SK-N-SH (cell line): ENCODE results near the gene SLAMF6. TPM values are rescaled to one million over a fixed set of nuclear protein-coding genes. Genes with fewer than 3 reads are reported as not detected.

Experiments used
- CTCF ChIA-PET: fragments of 300-600, 350-600 bp; formaldehyde crosslinking; extraction: SDS; loops from one replicate; lab custom pipeline; 2021; lab: Yijun Ruan, JAX
- POLR2A ChIA-PET: fragments of 350-600 bp; sonication (Branson Sonifier 250); formaldehyde crosslinking; extraction: SDS; loops from one replicate; lab custom pipeline; 2020; ENCODE audit warnings: antibody characterized with exemption, inconsistent platforms; lab: Yijun Ruan, JAX
- DNase-seq: peaks from one replicate; pipeline ENCODE4 v3.0.0; 2012
- H2AFZ ChIP-seq: fragments of 200-600 bp; sonication (generic); 2 replicates; pipeline ENCODE4 v1.8.1; 2016; ENCODE audit warnings: antibody characterized with exemption, mild to moderate bottlenecking, low read depth
- H3F3A ChIP-seq: fragments of 200-600 bp; sonication (generic); replicated peaks from 2 replicates; pipeline ENCODE3; 2016; ENCODE audit warnings: antibody characterized with exemption, mild to moderate bottlenecking; ENCODE audit not compliant: insufficient read depth
- H3K27ac ChIP-seq, 2 experiments: fragments of 200-500 bp in 1 of 2; fragments of 200-600 bp in 1 of 2; sonication (Bioruptor generic) in 1 of 2; sonication (generic), shearing (Covaris generic) in 1 of 2; 2 replicates each; pipeline versions ENCODE4 v1.5.1 to v1.6.1; 2014 to 2016; ENCODE audit warnings: low read depth in 2 of 2, inconsistent platforms in 1 of 2, low read length in 1 of 2, mild to moderate bottlenecking in 1 of 2, mixed read lengths in 1 of 2
- H3K27me3 ChIP-seq: fragments of 200-600 bp; sonication (generic), shearing (Covaris generic); 2 replicates; pipeline ENCODE4 v1.6.1; 2016; ENCODE audit warnings: mixed run types; ENCODE audit not compliant: insufficient read depth
- H3K36me3 ChIP-seq, 2 experiments: fragments of 200-500 bp in 1 of 2; fragments of 200-600 bp in 1 of 2; sonication (Bioruptor generic) in 1 of 2; sonication (generic) in 1 of 2; replicated peaks in 1 of 2; 2 replicates each; pipeline versions ENCODE3 to v1.5.1; 2014 to 2016; ENCODE audit warnings: low read length in 1 of 2, mild to moderate bottlenecking in 1 of 2; ENCODE audit not compliant: insufficient read depth in 2 of 2, control insufficient read depth in 1 of 2
- H3K4me1 ChIP-seq, 2 experiments: fragments of 200-500 bp in 1 of 2; fragments of 200-600 bp in 1 of 2; sonication (Bioruptor generic) in 1 of 2; sonication (generic), shearing (Covaris generic) in 1 of 2; 2 replicates each; pipeline versions ENCODE4 v1.5.1 to v1.6.1; 2014 to 2016; ENCODE audit warnings: low read depth in 1 of 2, low read length in 1 of 2, mixed run types in 1 of 2; ENCODE audit not compliant: insufficient read depth in 2 of 2, control insufficient read depth in 1 of 2
- H3K4me2 ChIP-seq: fragments of 200-600 bp; sonication (generic), shearing (Covaris generic); 2 replicates; pipeline ENCODE4 v1.6.1; 2017; ENCODE audit warnings: mixed run types
- H3K4me3 ChIP-seq, 2 experiments: fragments of 200-500 bp in 1 of 2; fragments of 200-600 bp in 1 of 2; sonication (Bioruptor generic) in 1 of 2; sonication (generic), shearing (Covaris generic) in 1 of 2; 2 replicates each; pipeline versions ENCODE4 v1.5.1 to v1.8.1; 2014 to 2016; ENCODE audit warnings: low read depth in 2 of 2, inconsistent platforms in 1 of 2, low read length in 1 of 2, mild to moderate bottlenecking in 1 of 2, mixed read lengths in 1 of 2, moderate library complexity in 1 of 2
- H3K79me2 ChIP-seq: fragments of 200-600 bp; sonication (generic); 2 replicates; pipeline ENCODE4 v1.8.1; 2017; ENCODE audit warnings: mild to moderate bottlenecking; ENCODE audit not compliant: insufficient read depth
- H3K9ac ChIP-seq: fragments of 200-600 bp; sonication (generic); 2 replicates; pipeline ENCODE4 v1.6.1; 2017; ENCODE audit warnings: mixed run types
- H3K9me2 ChIP-seq: fragments of 200-600 bp; sonication (generic); 2 replicates; pipeline ENCODE4 v1.6.1; 2017; ENCODE audit warnings: mixed run types
- H3K9me3 ChIP-seq: fragments of 200-600 bp; sonication (generic); 2 replicates; pipeline ENCODE4 v1.6.1; 2017; ENCODE audit warnings: mixed run types, mild to moderate bottlenecking, moderate library complexity
- H4K20me1 ChIP-seq: fragments of 200-600 bp; sonication (generic); 2 replicates; pipeline ENCODE4 v1.6.1; 2017; ENCODE audit warnings: mild to moderate bottlenecking, mixed run types; ENCODE audit not compliant: insufficient read depth
- CHD2 ChIP-seq: fragments of 150-350 bp; IDR thresholded peaks from 2 replicates; pipeline ENCODE4 v1.6.1; 2018; ENCODE audit warnings: low read length; ENCODE audit not compliant: partially characterized antibody
- EZH2phosphoT487 ChIP-seq: fragments of 200-600 bp; sonication (generic); IDR thresholded peaks from 2 replicates; pipeline ENCODE4 v1.6.1; 2017; ENCODE audit warnings: low read depth, mixed run types, mild to moderate bottlenecking, antibody characterized with exemption, moderate library complexity, borderline replicate concordance
- FOXJ3 ChIP-seq: sonication (generic); formaldehyde crosslinking; IDR thresholded peaks from 2 replicates; pipeline ENCODE4 v1.5.1; 2020; ENCODE audit warnings: mild to moderate bottlenecking, missing genetic modification reagents
- FOXM1 ChIP-seq: IDR thresholded peaks from 2 replicates; pipeline ENCODE4 v1.4.0; 2012; ENCODE audit warnings: low read depth, mild to moderate bottlenecking
- GATA2 ChIP-seq: sonication (generic); formaldehyde crosslinking; IDR thresholded peaks from 2 replicates; pipeline ENCODE4 v1.5.0; 2020; ENCODE audit warnings: mild to moderate bottlenecking, missing genetic modification reagents
- JUND ChIP-seq: IDR thresholded peaks from 2 replicates; pipeline ENCODE4 v1.4.0; 2012
- NFIC ChIP-seq: IDR thresholded peaks from 2 replicates; pipeline ENCODE4 v1.4.0; 2012; ENCODE audit warnings: borderline replicate concordance
- POLR2AphosphoS5 ChIP-seq: IDR thresholded peaks from 2 replicates; pipeline ENCODE4 v1.6.1; 2012; ENCODE audit warnings: low read depth, low read length
- RAD21 ChIP-seq: IDR thresholded peaks from 2 replicates; pipeline ENCODE4 v1.6.1; 2012; ENCODE audit warnings: mild to moderate bottlenecking, low read length
- RCOR1 ChIP-seq: fragments of 150-350 bp; IDR thresholded peaks from 2 replicates; pipeline ENCODE4 v1.6.1; 2017; ENCODE audit warnings: antibody characterized with exemption, low read length
- RFX5 ChIP-seq: IDR thresholded peaks from 2 replicates; pipeline ENCODE4 v1.6.1; 2012; ENCODE audit warnings: mild to moderate bottlenecking, improper control_type of control experiment, low read length
- RXRA ChIP-seq: IDR thresholded peaks from 2 replicates; pipeline ENCODE4 v1.4.0; 2012; ENCODE audit warnings: low read depth, mild to moderate bottlenecking, borderline replicate concordance
- SMC3 ChIP-seq: IDR thresholded peaks from 2 replicates; pipeline ENCODE4 v1.6.1; 2012; ENCODE audit warnings: low read depth, low read length, improper control_type of control experiment
- TCF12 ChIP-seq: IDR thresholded peaks from 2 replicates; pipeline ENCODE4 v1.4.0; 2012
- TEAD4 ChIP-seq: IDR thresholded peaks from 2 replicates; pipeline ENCODE4 v1.4.0; 2012; ENCODE audit warnings: mild to moderate bottlenecking, borderline replicate concordance; ENCODE audit not compliant: insufficient read depth
- WGBS: methylation state at CpG from one replicate; pipeline ENCODE4 v1.1.6; 2017; ENCODE audit warnings: low lambda C conversion rate; 5-methylcytosine and 5-hydroxymethylcytosine counted together
- polyA plus RNA-seq, 3 experiments: library from polyadenylated mRNA; depleted of rRNA; stranded (reverse); fragments of >200 nt; gene quantifications; 2 replicates each; pipeline ENCODE4 v1.2.3, GENCODE V29; 2012
- TF ChIP-seq, protein P1 (sequence below): IDR thresholded peaks from 2 replicates; pipeline ENCODE4 v1.4.0; 2012; ENCODE audit warnings: low read depth
- TF ChIP-seq, protein P2 (sequence below): fragments of 150-350 bp; IDR thresholded peaks from 2 replicates; pipeline ENCODE4 v1.6.1; 2016; ENCODE audit warnings: mild to moderate bottlenecking, low read depth, low read length
- TF ChIP-seq, protein P3 (sequence below): fragments of 150-350 bp; IDR thresholded peaks from 2 replicates; pipeline ENCODE4 v1.6.1; 2017; ENCODE audit warnings: antibody characterized with exemption, low read length, low read depth, borderline replicate concordance
- TF ChIP-seq, protein P4 (sequence below): IDR thresholded peaks from 2 replicates; pipeline ENCODE4 v1.6.1; 2012; ENCODE audit warnings: mild to moderate bottlenecking, low read depth, low read length, moderate library complexity

SLAMF6 gene
- polyA plus RNA-seq, 1 of the 3 experiments (the other 2 are of a cell fraction): not detected

DNA sequence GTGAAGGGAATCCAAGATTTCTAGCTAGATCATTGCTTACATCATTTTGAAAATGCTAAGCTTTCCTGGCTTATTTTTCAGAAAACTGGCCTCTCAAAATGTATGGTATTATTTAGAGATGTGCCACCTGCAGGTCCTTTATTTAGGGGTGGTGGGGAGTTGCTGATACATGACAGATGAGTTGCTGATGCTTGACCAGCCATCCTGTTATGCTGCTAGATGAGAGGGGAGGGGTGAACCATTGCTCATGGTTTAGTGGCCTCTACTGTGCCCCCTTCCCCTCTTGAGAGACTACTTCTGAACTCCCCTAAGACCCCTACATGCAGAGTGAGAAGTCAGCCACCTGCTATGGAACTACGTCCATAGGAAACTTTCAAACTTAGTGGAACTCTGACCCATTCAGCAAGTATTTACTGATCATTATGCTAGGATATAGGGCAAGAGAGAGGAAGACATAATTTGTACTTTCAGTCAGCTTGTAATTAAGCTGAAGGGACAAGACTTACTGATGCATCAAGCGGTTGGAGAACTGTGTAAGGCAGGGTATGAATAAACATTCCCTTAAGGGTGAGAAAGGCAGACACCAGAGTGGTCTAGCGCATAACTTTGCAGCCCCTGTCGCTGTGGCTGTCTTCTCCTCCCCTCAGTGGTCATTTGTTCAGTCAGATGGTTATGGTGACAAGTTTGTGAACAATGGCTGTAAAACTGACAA lies 34.6 kb downstream of the SLAMF6 start:
- Histone ChIP-seq H3F3A (no peaks in the 10 kb centered on the region), H3K36me3 (no peaks in the 10 kb centered on the region), H4K20me1 (no peaks in the 10 kb centered on the region), H3K27me3 (no peaks in the 10 kb centered on the region; the same call in 1 of the 2 replicates), H3K4me2 (no peak overlapping the region), H3K9me3 (no peaks in the 10 kb centered on the region), H3K4me1 (no peaks in the 10 kb centered on the region), H3K9me2 (no peaks in the 10 kb centered on the region), H3K27ac (no peak overlapping the region), H3K4me3 (no peak overlapping the region), H3K9ac (no peak overlapping the region), H2AFZ (no peak overlapping the region), H3K79me2 (no peaks in the 10 kb centered on the region)
- TF ChIP-seq, protein P1, sequence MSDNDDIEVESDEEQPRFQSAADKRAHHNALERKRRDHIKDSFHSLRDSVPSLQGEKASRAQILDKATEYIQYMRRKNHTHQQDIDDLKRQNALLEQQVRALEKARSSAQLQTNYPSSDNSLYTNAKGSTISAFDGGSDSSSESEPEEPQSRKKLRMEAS: no peak
- TF ChIP-seq JUND: no peak
- TF ChIP-seq, protein P2, sequence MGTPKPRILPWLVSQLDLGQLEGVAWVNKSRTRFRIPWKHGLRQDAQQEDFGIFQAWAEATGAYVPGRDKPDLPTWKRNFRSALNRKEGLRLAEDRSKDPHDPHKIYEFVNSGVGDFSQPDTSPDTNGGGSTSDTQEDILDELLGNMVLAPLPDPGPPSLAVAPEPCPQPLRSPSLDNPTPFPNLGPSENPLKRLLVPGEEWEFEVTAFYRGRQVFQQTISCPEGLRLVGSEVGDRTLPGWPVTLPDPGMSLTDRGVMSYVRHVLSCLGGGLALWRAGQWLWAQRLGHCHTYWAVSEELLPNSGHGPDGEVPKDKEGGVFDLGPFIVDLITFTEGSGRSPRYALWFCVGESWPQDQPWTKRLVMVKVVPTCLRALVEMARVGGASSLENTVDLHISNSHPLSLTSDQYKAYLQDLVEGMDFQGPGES: no peak
- no peak for TF ChIP-seq TCF12
- TF ChIP-seq TEAD4: no peak
- no peak for TF ChIP-seq POLR2AphosphoS5
- no peak for TF ChIP-seq GATA2
- TF ChIP-seq SMC3: no peak
- TF ChIP-seq, protein P3, sequence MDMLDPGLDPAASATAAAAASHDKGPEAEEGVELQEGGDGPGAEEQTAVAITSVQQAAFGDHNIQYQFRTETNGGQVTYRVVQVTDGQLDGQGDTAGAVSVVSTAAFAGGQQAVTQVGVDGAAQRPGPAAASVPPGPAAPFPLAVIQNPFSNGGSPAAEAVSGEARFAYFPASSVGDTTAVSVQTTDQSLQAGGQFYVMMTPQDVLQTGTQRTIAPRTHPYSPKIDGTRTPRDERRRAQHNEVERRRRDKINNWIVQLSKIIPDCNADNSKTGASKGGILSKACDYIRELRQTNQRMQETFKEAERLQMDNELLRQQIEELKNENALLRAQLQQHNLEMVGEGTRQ: no peak
- no peak for TF ChIP-seq CHD2
- CTCF ChIA-PET: no interaction called here
- POLR2A ChIA-PET: no interaction called here
- WGBS: 3% methylated on average over 4 of the region's 4 CpGs
- no peak for DNase-seq

DNA sequence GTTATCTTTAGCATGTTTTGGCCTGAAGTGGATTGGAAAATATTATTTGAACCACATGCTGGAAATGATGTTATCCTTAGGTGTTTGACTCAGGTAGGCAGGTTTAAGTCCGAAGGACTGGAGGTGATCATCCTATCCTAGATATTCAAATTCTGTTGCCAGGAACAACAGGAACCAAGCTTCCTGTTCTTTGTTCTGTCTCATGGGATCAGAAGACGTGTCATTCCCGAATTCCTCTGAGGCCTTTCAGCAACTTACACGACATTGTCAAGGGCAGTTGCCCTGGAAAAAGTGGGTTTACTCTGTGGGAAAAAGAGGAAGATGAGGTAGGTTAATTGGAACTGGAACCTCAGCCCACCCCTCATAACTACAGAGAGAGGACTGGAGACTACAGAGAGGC lies 36.6 kb downstream of the SLAMF6 start:
- no peak for TF ChIP-seq NFIC
- no peak for TF ChIP-seq RAD21
- TF ChIP-seq EZH2phosphoT487: no peak
- TF ChIP-seq RCOR1: no peak
- TF ChIP-seq, protein P4, sequence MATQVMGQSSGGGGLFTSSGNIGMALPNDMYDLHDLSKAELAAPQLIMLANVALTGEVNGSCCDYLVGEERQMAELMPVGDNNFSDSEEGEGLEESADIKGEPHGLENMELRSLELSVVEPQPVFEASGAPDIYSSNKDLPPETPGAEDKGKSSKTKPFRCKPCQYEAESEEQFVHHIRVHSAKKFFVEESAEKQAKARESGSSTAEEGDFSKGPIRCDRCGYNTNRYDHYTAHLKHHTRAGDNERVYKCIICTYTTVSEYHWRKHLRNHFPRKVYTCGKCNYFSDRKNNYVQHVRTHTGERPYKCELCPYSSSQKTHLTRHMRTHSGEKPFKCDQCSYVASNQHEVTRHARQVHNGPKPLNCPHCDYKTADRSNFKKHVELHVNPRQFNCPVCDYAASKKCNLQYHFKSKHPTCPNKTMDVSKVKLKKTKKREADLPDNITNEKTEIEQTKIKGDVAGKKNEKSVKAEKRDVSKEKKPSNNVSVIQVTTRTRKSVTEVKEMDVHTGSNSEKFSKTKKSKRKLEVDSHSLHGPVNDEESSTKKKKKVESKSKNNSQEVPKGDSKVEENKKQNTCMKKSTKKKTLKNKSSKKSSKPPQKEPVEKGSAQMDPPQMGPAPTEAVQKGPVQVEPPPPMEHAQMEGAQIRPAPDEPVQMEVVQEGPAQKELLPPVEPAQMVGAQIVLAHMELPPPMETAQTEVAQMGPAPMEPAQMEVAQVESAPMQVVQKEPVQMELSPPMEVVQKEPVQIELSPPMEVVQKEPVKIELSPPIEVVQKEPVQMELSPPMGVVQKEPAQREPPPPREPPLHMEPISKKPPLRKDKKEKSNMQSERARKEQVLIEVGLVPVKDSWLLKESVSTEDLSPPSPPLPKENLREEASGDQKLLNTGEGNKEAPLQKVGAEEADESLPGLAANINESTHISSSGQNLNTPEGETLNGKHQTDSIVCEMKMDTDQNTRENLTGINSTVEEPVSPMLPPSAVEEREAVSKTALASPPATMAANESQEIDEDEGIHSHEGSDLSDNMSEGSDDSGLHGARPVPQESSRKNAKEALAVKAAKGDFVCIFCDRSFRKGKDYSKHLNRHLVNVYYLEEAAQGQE: no peak
- TF ChIP-seq TCF12: no peak
- TF ChIP-seq FOXJ3 (CRISPR knock-in tag): no peak
- TF ChIP-seq, protein P2: no peak
- TF ChIP-seq RXRA: no peak
- no peak for TF ChIP-seq RFX5
- no peak for TF ChIP-seq FOXM1
- TF ChIP-seq SMC3: no peak
- H3K4me3 ChIP-seq: no peak overlapping the region
- no peaks in the 10 kb centered on the region; the same call in 1 of the 2 replicates for H3K27me3 ChIP-seq
- H3K27ac ChIP-seq: no peak overlapping the region
- no peaks in the 10 kb centered on the region for H3K36me3 ChIP-seq
- CTCF ChIA-PET: no interaction called here
- POLR2A ChIA-PET: no interaction called here
- H3K9ac ChIP-seq: no peak overlapping the region
- H2AFZ ChIP-seq: no peak overlapping the region
- H3K4me2 ChIP-seq: no peak overlapping the region
- no peaks in the 10 kb centered on the region for H4K20me1 ChIP-seq
- no peaks in the 10 kb centered on the region for H3K9me2 ChIP-seq
- 3% methylated on average over 4 of the region's 4 CpGs for whole genome bisulfite sequencing
- H3K79me2 ChIP-seq: no peaks in the 10 kb centered on the region
- H3F3A ChIP-seq: no peaks in the 10 kb centered on the region
- H3K9me3 ChIP-seq: no peaks in the 10 kb centered on the region
- H3K4me1 ChIP-seq: no peaks in the 10 kb centered on the region
- DNase-seq: no peak
